GM23338 (cell line): ENCODE measurements around the gene GSX1.

ENCODE experiments used
- CTCF ChIP-seq, 2 experiments: fragments of 200-600 bp in 1 of 2; sonication (generic) in 1 of 2; conservative IDR thresholded peaks; 2 replicates each; pipeline versions ENCODE4 v1.5.1 to v1.6.1; 2016 to 2017; ENCODE audit warnings: antibody characterized with exemption in 2 of 2, low read depth in 2 of 2, mild to moderate bottlenecking in 2 of 2, moderate library complexity in 1 of 2
- POLR2AphosphoS5 ChIP-seq: IDR thresholded peaks from 2 replicates; pipeline ENCODE4 v1.6.1; 2016; ENCODE audit warnings: antibody characterized with exemption, low read depth
- REST ChIP-seq: IDR thresholded peaks from one replicate; pipeline ENCODE4 v1.6.1; 2018; ENCODE audit warnings: antibody characterized with exemption; ENCODE audit not compliant: unreplicated experiment

- TF ChIP-seq CTCF (conservative IDR thresholded peaks at IDR 0.05; ENCODE audit: low read depth in 2 of 2) (no peak), POLR2AphosphoS5 (no peak), REST (no peak)
Observed at GRCh38 chr13:27751953-27752532, 40.2 kb upstream of the GSX1 start.
